ENCODE data around the gene TDRD7.

Gene TDRD7

GRCh38 chr9:97411789-97412625 is at the start of gene TDRD7:
Gene TDRD7 (plus strand): TSS chr9:97412096. CDS start chr9:97428466, 16,370 bp downstream.
- Histone ChIP-seq H3K4me1 (ENCODE audit: control insufficient read depth, insufficient read depth, low read length) (no peaks in the 10 kb centered on the region), H3K4me3 (ENCODE audit: low read depth, low read length) (peak within 1 kb of the TSS; percentile 81), H3K36me3 (ENCODE audit: control insufficient read depth in 2 of 2, insufficient read depth in 1 of 2, low read length in 2 of 2) (no peaks in the 10 kb centered on the region), H3K9me3 (ENCODE audit: control insufficient read depth, insufficient read depth, low read depth, low read length) (no peaks in the 10 kb centered on the region), H3K27ac (ENCODE audit: extremely low read depth, low read depth, low read length) (peak within 1 kb of the TSS; percentile 53; the same call in 1 of the 2 replicates)
- ChIA-PET CTCF (interaction anchor here (0.6 to 6.0 kb wide), 26 partner anchors 9 to 1195 kb away, joined by 3 to 57 read pairs (median 4); partner anchors contain the start of genes TMOD1 and ZNF782), POLR2A (no interaction called here)
- TF ChIP-seq ZNF280D (tag by site-specific recombination; IDR thresholded peaks at IDR 0.05) (no peak), ZFP41 (tag by site-specific recombination; IDR thresholded peaks at IDR 0.05; ENCODE audit: borderline replicate concordance) (no peak), ZNF184 (tag by site-specific recombination; IDR thresholded peaks at IDR 0.05) (0 out of 2 replicates have a peak, but pooled peaks have one; percentile 13), ZNF555 (tag by site-specific recombination; conservative IDR thresholded peaks at IDR 0.05) (no peak), ZBTB21 (tag by site-specific recombination; IDR thresholded peaks at IDR 0.05) (no peak), ZNF121 (tag by site-specific recombination; IDR thresholded peaks at IDR 0.05) (no peak), ZNF768 (tag by site-specific recombination; IDR thresholded peaks at IDR 0.05) (no peak), SETDB1 (IDR thresholded peaks at IDR 0.05; ENCODE audit: insufficient read length, low read length) (no peak), ZNF341 (tag by site-specific recombination; IDR thresholded peaks at IDR 0.05; ENCODE audit: low read depth) (no peak), ZNF423 (tag by site-specific recombination; IDR thresholded peaks at IDR 0.05) (no peak), GLIS2 (tag by site-specific recombination; IDR thresholded peaks at IDR 0.05) (peak; percentile 68), ZBTB44 (tag by site-specific recombination; IDR thresholded peaks at IDR 0.05) (peak; percentile 51), ZNF654 (tag by site-specific recombination; IDR thresholded peaks at IDR 0.05; ENCODE audit: low read depth) (peak; percentile 23), ZNF777 (tag by site-specific recombination; IDR thresholded peaks at IDR 0.05; ENCODE audit: borderline replicate concordance) (0 out of 2 replicates have a peak, but pooled peaks have one; percentile 10), GLIS1 (tag by site-specific recombination; IDR thresholded peaks at IDR 0.05) (peak; percentile 70), PRDM2 (tag by site-specific recombination; IDR thresholded peaks at IDR 0.05; ENCODE audit: borderline replicate concordance) (no peak), ZSCAN5A (tag by site-specific recombination; IDR thresholded peaks at IDR 0.05) (peak; percentile 56; the same call in 1 of the 2 replicates), ZNF704 (tag by site-specific recombination; IDR thresholded peaks at IDR 0.05) (no peak), ZNF791 (tag by site-specific recombination; IDR thresholded peaks at IDR 0.05) (no peak), ZNF843 (tag by site-specific recombination; IDR thresholded peaks at IDR 0.05) (no peak), IKZF3 (tag by site-specific recombination; IDR thresholded peaks at IDR 0.05) (0 out of 2 replicates have a peak, but pooled peaks have one; percentile 18), ZNF658 (tag by site-specific recombination; IDR thresholded peaks at IDR 0.05) (no peak), ZNF561 (tag by site-specific recombination; IDR thresholded peaks at IDR 0.05; ENCODE audit: borderline replicate concordance) (peak; percentile 93), ZXDB (tag by site-specific recombination; IDR thresholded peaks at IDR 0.05) (no peak)

All from HEK293 (cell line).